Stimulated activated CD4-positive, alpha-beta T cell treated with anti-CD3 and anti-CD28 coated beads, TNF-alpha, amount 100 ng/mL, for 1 hour (primary cell): ENCODE results near the gene HSF4.
"Not testable (repeated sequence)": the region's sequence is repeated elsewhere in the genome, so short reads cannot be mapped to it uniquely, and the experiment has no call there.

Source experiments
- DNase-seq, 3 donors: peaks; one replicate each; pipeline ENCODE4 v3.0.0-alpha.2; 2020; ENCODE audit warnings: low read depth in 3 of 3, low spot score in 1 of 3

Gene HSF4, protein sequence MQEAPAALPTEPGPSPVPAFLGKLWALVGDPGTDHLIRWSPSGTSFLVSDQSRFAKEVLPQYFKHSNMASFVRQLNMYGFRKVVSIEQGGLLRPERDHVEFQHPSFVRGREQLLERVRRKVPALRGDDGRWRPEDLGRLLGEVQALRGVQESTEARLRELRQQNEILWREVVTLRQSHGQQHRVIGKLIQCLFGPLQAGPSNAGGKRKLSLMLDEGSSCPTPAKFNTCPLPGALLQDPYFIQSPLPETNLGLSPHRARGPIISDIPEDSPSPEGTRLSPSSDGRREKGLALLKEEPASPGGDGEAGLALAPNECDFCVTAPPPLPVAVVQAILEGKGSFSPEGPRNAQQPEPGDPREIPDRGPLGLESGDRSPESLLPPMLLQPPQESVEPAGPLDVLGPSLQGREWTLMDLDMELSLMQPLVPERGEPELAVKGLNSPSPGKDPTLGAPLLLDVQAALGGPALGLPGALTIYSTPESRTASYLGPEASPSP

DNA sequence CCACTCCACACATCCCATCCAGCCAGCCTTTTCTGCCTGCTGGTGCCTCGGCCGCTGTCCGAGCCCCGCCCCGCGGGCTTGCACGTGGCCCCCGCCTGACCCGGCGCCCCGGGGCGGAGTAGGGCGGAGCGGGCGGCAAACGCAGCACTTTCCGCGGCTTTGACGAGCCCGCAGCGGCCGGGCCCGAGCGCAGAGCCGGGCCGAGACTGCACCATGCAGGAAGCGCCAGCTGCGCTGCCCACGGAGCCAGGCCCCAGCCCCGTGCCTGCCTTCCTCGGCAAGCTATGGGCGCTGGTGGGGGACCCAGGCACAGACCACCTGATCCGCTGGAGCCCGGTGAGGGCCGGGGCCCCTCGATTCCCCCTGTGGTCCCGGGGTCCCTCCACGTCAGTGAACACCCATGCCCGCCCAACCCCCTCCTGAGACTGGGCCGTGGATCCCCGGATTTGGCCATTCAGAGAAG, at the start of gene HSF4:
Gene HSF4, plus strand, starts transcription at position 147 of the 463 bp plus-strand sequence. Its CDS starts 67 bp downstream, at position 214.
- DNase-seq = no peak

DNA sequence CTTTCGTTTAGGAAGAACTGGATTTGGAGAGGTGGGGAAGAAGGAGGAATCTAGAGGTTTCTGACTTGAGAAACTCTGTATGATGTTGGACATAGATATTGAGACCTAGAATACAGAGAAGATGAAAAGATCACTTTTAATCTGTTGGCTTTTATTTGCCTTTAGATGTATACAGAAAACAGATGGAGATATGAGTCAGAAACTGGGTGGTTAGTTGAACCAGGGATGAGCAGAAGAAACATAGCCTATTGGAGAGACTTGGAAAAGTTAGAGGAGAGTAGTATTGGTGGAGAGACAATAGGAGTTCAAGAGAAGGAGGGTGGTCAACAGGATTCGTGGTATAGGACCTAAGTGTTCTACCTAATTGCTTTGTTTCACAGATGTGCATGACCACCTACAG, 49.8 kb upstream of the HSF4 start:
- DNase-seq = no peak

DNA sequence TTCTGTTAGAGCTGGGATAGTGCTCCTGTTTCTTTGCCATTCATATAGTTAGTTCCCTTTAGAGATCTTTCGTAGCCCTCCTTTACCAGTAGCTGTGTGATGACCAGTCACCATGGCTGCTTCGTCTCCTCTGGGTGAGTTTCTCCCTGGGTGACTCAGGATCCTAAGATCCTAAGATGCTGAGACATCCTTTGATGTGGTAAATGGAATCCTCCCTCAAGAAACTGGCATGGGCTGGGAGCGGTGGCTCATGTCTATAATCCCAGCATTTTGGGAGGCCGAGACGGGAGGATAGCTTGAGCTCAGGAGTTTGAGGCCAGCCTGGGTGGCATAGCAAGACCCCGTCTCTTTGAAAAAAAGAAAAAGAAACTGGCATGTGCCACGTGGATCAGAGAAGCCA, 48.9 kb upstream of the HSF4 start:
- DNase-seq = no peak

DNA sequence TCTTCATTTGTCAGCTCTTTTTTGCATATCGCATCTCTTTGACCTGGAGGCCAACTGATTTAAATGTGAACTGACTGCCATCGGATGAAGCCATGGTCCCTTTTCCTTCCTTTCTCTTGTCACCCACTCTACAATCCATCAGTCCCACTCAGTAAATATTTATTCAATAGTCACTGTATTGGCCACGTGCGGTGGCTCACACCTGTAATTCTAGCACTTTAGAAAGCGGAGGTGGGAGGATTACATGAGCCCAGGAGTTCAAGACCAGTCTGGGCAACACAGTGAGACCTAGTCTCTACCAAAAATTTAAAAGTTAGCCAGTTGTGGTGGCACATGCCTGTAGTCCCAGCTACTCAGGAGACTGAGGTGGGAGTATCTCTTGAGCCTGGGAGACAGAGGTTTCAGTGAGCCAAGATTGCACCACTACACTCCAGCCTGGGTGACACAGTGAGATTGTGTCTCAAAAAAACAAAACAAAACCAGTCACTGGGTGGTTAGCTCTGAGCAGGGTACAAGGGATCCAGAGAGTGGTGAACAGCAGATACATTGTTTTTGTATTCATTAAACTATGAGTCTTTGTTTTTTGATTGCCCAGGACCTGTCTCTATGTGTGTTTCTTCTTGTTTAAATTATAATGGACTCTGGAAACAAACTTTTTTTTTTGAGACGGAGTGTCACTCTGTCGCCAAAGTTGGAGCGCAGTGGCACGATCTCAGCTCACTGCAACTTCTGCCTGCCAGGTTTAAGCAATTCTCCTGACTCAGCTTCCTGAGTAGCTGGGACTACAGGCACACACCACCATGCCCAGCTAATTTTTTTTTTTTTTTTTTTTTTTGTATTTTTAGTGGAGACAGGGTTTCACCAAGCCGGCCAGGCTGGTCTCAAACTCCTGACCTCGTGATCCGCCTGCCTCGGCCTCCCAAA, 47.9 kb upstream of the HSF4 start:
- no peak for DNase-seq

DNA sequence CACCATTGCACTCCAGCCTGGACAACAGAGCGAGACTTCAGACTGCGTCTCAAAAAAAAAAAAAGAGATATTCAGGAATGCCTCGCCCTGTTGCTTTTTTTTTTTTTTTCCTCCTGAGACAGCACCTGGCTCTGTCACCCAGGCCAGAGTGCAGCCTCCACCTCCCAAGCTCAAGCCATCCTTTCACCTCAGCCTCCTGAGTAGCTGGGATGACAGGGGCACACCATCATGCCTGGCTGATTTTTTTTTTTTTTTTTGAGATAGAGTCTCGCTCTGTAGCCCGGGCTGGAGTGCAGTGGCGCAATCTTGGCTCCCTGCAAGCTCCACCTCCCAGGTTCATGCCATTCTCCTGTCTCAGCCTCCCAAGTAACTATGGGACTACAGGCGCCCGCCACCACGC, 46.8 kb upstream of the HSF4 start:
- DNase-seq = no peak

DNA sequence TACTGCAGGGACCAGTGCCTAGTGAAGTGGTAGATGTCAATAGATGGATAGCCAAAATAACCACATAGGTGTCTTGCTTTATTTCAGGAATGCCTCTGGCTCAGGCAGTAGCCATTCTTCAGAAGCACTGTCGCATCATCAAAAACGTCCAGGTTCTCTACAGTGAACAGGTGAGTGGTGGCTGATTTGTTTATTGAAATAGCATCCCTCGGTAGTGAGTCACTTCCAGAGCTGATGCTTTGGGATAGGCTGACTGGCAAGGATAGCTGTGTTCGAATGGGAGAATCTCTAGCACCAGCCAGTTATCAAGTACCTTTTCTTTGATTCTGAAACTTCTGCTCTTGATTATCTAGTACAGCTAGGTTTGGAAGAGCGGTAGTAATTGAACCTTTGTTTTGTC, 44.5 kb upstream of the HSF4 start:
- no peak for DNase-seq

DNA sequence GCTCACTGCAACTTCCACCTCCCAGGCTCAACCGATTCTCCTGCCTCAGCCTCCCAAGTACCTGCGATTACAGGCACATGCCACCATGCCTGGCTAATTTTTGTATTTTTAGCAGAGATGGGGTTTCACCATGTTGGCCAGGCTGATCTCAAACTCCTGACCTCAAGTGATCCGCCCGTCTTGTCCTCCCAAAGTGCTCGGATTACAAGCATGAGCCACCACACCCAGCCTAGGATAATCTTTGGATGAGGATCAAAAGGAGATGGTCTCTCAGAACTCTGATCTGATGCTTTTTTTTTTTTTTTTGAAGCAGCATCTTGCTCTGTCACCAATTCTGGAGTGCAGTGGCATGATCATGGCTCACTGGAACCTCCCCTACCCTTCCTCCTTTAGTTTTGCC, 41.7 kb upstream of the HSF4 start:
- DNase-seq = not testable (repeated sequence)

DNA sequence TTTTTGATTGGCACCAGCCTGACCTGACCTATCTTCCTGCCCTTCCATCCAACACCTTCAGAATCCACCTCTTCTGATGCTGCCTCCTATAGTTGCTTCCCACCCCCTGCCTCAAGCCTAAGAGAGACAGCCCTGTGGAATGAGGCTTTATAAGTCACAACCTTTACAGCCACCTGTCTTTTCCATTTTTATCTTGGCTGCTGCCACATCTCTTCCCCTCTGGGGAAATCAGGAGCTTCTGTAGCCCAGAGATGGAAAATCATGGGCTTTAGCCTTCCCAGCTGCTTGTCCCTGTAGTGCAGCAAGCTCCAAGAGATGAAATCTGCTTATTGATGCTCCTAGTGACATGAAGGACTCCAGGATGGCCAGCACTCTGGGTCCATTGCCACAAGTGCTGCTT, 36.1 kb upstream of the HSF4 start:
- no peak for DNase-seq

DNA sequence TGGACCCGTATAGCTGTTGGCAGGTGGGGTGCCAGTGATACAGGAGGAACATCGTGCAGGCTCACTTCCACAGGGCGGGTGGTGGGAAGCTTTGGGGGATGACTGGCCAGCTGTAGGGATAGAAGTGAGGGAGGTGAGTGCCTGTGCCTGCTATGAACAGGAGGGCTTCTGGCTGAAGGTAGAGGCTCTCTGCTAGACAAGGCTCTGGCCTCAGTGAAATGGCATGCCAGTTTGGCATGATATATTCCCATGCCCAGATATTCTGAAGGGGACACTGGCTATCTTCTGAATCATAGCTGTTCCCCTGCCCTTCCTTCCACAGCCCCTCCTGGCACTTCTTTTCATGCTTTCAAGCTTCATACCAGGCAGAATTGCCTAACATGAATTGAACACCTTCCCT, 35.7 kb upstream of the HSF4 start:
- no peak for DNase-seq

DNA sequence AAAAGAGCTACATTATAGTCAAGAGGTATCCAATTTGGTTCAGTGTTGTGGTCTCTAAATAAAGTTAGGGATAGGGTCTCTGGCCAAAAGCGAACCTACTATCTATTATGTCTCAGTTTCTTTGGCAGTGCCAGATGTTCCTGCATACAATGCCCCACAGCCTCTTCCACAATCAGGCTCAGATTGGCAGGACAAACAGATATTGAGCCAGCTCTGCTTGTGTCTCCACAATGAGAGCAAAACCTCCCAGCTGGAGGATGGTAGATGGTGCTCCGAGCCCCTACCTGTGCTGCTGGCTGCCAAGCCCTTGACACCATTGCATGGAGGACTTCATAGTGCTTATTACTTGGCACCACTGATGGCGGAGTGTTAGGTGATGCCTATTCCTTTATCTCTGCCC, 35.1 kb upstream of the HSF4 start:
- DNase-seq = no peak

DNA sequence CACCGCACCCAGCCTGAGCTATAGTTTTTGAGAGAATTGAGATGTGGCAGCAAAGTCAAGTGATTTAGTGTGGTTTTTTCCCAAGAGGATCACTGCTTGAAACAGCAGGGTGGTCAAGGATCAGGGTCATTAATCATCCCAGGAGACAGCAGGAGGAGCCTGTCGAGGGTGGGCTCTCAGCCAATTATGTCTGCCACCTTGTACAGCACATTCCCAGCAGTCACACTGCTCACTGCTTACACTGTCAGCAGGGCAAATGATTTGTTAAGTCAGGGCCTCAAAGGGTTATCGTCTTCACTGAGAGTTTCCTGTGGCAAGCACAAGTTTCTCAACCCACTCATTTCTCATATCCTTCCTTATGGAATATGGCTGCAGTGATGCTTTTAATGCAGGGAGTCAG, 26.9 kb upstream of the HSF4 start:
- DNase-seq = no peak

DNA sequence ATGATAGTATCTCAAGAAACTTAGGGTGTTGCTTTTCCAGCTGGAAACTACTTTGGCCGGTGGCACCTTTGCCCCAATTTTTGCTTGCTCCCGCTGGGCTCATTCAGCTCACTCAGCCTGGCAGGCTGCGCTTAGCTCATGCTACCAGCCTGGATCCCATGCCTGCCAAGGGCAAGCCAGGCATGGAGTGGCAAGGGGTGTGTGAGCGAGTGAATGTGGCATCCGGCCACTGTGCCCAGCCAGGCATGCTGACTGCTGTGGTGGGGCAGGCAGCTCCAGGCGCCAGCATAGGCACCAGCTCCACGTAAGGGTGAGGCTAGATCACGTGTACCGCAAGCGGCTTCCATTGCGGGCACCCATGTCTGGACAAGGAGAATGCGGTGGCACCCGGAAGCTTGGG, 23.2 kb upstream of the HSF4 start:
- no peak for DNase-seq

DNA sequence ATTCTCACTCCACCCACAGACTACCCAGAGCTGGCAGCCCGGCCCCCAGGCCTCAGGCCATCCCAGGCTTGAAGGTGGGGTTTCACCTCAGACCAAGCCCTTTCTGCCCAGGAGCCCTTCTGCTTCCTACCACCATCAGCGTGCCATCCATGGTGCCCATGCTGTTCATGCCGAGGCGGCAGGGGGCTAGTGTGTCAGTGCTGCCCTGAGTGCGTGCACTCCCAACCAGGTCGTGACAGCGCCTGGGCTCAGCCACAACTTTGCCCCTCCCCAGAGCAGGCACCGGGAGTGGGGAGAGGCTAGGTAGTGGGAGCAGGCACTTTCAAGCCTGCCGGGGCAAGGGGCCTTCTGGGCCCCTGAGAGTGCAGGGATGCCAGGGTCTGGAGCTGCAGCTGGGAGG, 22.2 kb upstream of the HSF4 start:
- DNase-seq = no peak

DNA sequence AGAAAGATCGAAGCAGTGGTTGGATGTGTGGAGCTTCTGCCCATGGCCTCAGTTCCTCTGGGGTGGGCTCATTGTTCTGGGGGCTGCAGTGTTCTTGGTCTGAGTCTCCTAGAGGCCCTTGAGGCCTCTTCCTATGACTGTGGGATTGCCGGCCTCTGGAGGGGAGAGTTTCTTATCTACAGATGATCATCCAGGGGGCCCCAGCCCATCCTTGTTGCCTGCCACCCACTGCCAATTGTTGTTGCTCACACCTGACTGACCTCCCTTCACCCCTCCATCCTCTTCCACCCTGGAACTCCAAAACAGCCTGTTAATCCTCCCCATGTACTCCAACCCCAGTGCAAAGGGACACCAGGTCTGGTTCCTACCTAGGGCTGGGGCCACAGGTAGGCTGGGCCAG, 19.6 kb upstream of the HSF4 start:
- DNase-seq = no peak

DNA sequence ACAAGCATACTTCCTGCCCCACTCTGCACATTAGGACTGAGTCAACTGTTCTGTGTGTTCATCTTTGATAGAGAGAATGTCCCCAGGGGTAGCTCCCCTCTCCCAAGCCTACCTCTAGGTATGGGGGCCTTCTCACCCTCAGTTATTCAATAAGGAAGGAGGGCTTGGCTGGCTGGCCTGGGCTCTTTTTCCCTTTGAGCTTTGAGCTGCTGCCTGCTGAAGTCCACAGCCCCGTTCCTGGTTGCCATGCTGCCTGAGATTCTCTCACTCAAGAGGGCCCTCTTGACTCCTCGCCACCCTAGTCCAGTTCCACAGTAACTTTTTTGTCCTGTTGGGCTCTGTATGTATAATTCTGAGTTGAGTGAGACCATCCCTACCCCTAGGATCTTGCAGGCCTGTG, 18.8 kb upstream of the HSF4 start:
- no peak for DNase-seq

DNA sequence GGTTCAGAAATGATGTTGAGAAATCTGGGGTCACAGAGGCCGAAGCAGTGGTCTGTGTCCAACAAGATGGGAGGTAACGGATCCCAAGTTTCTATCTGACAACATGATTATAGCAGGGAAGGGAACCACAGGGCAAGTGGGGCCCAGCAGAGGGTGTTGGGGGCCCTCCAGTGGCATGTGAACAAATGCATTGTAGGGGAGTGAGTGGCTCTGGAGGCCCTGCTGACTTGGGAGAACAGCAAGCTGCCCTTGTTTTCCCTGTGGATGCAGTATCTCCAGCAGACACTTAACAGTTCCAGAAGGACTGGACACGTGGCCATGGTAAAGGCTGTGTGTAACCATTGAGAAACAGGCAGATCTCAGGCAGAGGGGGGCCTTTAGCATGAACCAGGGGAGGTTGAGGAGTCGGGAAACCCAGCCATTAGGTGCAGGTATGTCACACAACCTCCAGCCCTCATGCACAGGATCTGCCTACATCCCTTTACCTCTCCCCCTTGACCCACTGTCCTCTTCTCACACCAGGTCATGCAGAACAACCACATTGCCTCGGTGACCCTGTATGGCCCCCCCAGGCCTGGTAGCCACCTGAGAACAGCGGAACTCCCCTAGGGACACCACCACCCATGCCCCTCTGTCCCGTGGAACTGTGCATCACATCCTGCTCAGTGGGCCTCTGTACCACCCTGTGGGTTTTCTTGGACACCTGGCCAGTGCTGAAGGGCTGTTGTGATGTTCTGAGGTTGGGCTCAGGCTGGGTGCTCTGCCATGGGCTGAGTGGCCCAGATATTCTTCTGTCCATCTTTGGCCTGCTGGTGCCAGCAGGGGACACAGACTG, 17.8 kb upstream of the HSF4 start:
- no peak for DNase-seq

DNA sequence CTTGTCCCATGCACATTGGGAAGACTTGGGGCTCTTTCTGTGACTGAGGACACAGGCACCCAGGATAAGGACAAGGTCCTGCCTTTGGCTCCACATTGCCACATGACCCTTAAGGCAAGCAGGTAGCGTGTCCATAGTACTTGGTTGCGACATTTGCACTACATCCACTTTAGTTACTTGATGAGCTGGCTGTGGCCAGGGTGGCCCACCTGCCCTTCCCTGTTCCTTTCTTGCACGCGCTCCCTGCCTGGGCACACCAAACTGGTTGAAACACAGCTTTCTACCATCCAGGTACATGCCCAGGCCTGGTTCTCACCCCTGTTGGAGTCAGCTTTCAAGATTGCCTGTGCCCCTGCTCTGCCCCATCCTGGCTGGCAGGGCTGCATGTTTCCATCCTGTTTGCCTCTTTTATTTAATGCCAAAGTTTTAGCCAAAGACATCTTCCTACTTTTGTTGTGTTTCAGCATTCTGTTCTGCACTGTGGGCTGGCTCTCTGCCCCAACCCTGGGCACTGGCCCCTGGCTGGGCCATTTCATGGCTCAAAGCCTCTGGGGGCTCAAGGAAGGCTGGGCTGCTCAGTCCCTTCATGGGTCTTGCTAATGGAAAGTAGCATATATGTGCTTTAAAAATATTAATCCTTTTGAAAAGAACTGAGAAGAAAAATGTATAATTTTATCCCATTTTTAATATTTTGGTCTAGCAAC, 17.0 kb upstream of the HSF4 start:
- no peak for DNase-seq

DNA sequence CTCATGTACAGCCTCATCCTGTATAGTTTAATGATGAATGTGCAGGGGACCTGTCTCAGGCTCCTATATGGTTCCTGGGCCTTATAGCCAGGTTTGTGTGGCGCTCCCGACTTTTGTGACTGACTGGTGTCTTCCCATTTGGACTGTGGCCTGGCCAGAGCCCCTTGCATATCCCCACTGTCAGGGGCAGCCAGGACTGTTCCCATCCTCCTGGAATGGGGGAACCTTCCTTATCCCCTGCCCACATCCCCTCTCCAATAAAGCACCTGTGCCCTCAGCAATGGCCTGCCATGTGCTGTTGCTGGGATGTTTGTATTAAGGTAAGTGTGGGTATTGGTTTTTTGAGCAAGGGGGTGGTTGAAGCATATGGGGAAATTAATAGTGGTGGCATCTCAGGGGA, 16.3 kb upstream of the HSF4 start:
- DNase-seq = no peak

DNA sequence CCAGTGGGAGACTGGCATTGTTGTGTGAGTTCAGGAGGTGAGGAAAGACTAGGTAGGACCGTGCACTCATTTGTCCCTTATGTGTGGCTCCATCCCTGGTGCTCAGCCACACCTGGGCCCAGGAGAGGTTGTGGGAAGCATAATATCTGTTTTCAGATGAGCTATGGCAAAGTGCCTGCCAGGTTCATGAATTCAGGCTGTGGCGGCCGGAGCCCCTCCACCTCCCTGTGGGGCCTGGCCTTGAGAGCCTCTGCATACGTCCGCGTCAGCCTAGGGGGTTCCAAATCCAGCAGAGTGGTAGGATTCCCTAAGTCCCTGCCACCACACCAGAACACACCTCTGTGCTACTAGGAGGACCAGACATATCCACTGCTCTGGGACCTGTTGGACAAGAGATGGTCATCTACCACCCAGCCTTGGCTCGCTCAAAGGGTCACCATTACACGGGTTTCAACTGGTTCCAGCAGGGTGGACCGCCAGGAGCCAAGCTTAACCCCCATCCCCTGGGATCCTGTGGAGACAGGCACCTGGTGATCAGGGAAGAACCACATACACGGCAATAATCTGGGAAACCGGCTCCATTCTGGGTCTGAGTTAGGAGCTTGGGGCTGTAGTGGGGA, 15.8 kb upstream of the HSF4 start:
- DNase-seq = no peak
